BJ (cell line): ENCODE results near the gene PARD3. TPM values are rescaled to one million over a fixed set of nuclear protein-coding genes. Genes with fewer than 3 reads are reported as not detected.

Experiments used
- CTCF ChIA-PET: fragments of 350-600 bp; formaldehyde crosslinking; extraction: SDS; loops from one replicate; lab custom pipeline; 2021; ENCODE audit warnings: antibody characterized with exemption, inconsistent platforms; lab: Yijun Ruan, JAX
- POLR2A ChIA-PET: fragments of 300-600 bp; sonication (Branson Sonifier 250); formaldehyde crosslinking; extraction: SDS; loops from one replicate; lab custom pipeline; 2021; ENCODE audit warnings: antibody characterized with exemption; lab: Charles Lee
- DNase-seq: peaks from one replicate; pipeline ENCODE4 v3.0.0-alpha.2; 2011; ENCODE audit warnings: low read depth
- H3K27me3 ChIP-seq: 2 replicates; pipeline ENCODE4 v1.6.0; 2011; ENCODE audit warnings: low read length; ENCODE audit not compliant: control insufficient read depth, insufficient read depth
- H3K36me3 ChIP-seq: 2 replicates; pipeline ENCODE4 v1.5.1; 2011; ENCODE audit warnings: low read length; ENCODE audit not compliant: control insufficient read depth, insufficient read depth
- H3K4me3 ChIP-seq: 2 replicates; pipeline ENCODE4 v1.5.1; 2011; ENCODE audit warnings: low read depth, mild to moderate bottlenecking, control low read depth, low read length
- CTCF ChIP-seq: IDR thresholded peaks from 2 replicates; pipeline ENCODE4 v1.5.1; 2011; ENCODE audit warnings: low read depth, mild to moderate bottlenecking, control low read depth, inconsistent platforms, low read length, moderate library complexity; ENCODE audit not compliant: insufficient read depth
- polyA plus RNA-seq: library from polyadenylated mRNA; depleted of rRNA; stranded (reverse); fragments of >200 nt; gene quantifications from 2 replicates; pipeline ENCODE4 v1.2.3, GENCODE V29; 2011

PARD3 gene
- polyA plus RNA-seq, 1 experiment: 17.7 TPM

- Histone ChIP-seq H3K27me3 (no peaks in the 10 kb centered on the region), H3K36me3 (no peaks in the 10 kb centered on the region), H3K4me3 (no peak overlapping the region)
- no peak for TF ChIP-seq CTCF
- CTCF ChIA-PET: no interaction called here
- no peak for DNase-seq
- POLR2A ChIA-PET: no interaction called here
Observed at GRCh38 chr10:34374356-34375045, 440.6 kb downstream of the PARD3 start.

- CTCF ChIA-PET: interaction anchor here (0.8 to 1.1 kb wide), 2 partner anchors 10 to 265 kb away, joined by 3 to 4 read pairs; no protein-coding TSS in a partner anchor
- POLR2A ChIA-PET: no interaction called here
- TF ChIP-seq CTCF: no peak
- Histone ChIP-seq H3K27me3 (no peaks in the 10 kb centered on the region), H3K4me3 (no peak overlapping the region), H3K36me3 (no peaks in the 10 kb centered on the region)
- DNase-seq: no peak
Observed at GRCh38 chr10:34373211-34373610, 441.9 kb downstream of the PARD3 start.

- Histone ChIP-seq H3K27me3 (no peaks in the 10 kb centered on the region), H3K36me3 (no peaks in the 10 kb centered on the region), H3K4me3 (no peak overlapping the region)
- CTCF ChIA-PET: interaction anchor here (0.8 to 1.1 kb wide), 3 partner anchors 10 to 266 kb away, joined by 3 to 4 read pairs (median 3); no protein-coding TSS in a partner anchor
- POLR2A ChIA-PET: no interaction called here
- TF ChIP-seq CTCF: no peak
- no peak for DNase-seq
Observed at GRCh38 chr10:34372509-34372908, 442.6 kb downstream of the PARD3 start.

GRCh38 chr10:34370126-34370525 lies 445.0 kb downstream of the PARD3 start:
- ChIA-PET CTCF (interaction anchor here (1.0 kb wide), 1 partner anchor 8 kb away, joined by 3 read pairs; no protein-coding TSS in a partner anchor), POLR2A (no interaction called here)
- TF ChIP-seq CTCF: no peak
- H3K36me3 ChIP-seq: no peaks in the 10 kb centered on the region
- no peak overlapping the region for H3K4me3 ChIP-seq
- H3K27me3 ChIP-seq: no peaks in the 10 kb centered on the region
- no peak for DNase-seq

GRCh38 chr10:34369120-34369519 lies 446.0 kb downstream of the PARD3 start:
- Histone ChIP-seq H3K4me3 (no peak overlapping the region), H3K27me3 (no peaks in the 10 kb centered on the region), H3K36me3 (no peaks in the 10 kb centered on the region)
- no peak for DNase-seq
- ChIA-PET CTCF (no interaction called here), POLR2A (no interaction called here)
- no peak for TF ChIP-seq CTCF
